ENCODE measurements around the gene SYNE2.
A peak's percentile ranks its signal among the peaks of the same experiment; 100 is the strongest.
"Not testable (repeated sequence)": the region's sequence is repeated elsewhere in the genome, so short reads cannot be mapped to it uniquely, and the experiment has no call there.

Gene SYNE2

GRCh38 chr14:64092338-64092737 lies 239.5 kb downstream of the SYNE2 start:
- no peak for DNase-seq

GRCh38 chr14:64092940-64093339 lies 240.1 kb downstream of the SYNE2 start:
- DNase-seq, result no peak

- no peak for DNase-seq
Measured at GRCh38 chr14:64095620-64096019, 242.8 kb downstream of the SYNE2 start.

GRCh38 chr14:64098120-64098519 lies 245.3 kb downstream of the SYNE2 start:
- DNase-seq, result no peak

- no peak for DNase-seq
Measured at GRCh38 chr14:64107438-64107837, 254.6 kb downstream of the SYNE2 start.

- DNase-seq, result no peak
Measured at GRCh38 chr14:64109819-64110554, 257.2 kb downstream of the SYNE2 start.

- no peak for DNase-seq
Measured at GRCh38 chr14:64110802-64111201, 258.0 kb downstream of the SYNE2 start.

GRCh38 chr14:64112867-64113678 lies 260.3 kb downstream of the SYNE2 start:
- peak; percentile 50 for DNase-seq

GRCh38 chr14:64114166-64114565 lies 261.4 kb downstream of the SYNE2 start:
- DNase-seq, result no peak

- no peak for DNase-seq
Measured at GRCh38 chr14:64114796-64115195, 262.0 kb downstream of the SYNE2 start.

GRCh38 chr14:64115401-64115800 lies 262.6 kb downstream of the SYNE2 start:
- DNase-seq, result no peak

GRCh38 chr14:64117671-64118402 lies 265.0 kb downstream of the SYNE2 start:
- DNase-seq, result no peak

- not testable (repeated sequence) for DNase-seq
Measured at GRCh38 chr14:64118403-64118742, 265.6 kb downstream of the SYNE2 start.

GRCh38 chr14:64118892-64119291 lies 266.1 kb downstream of the SYNE2 start:
- DNase-seq, result no peak

- DNase-seq, result no peak
Measured at GRCh38 chr14:64119500-64119899, 266.7 kb downstream of the SYNE2 start.

- DNase-seq, result no peak
Measured at GRCh38 chr14:64119980-64120379, 267.2 kb downstream of the SYNE2 start.

GRCh38 chr14:64123241-64123822 lies 270.5 kb downstream of the SYNE2 start:
- DNase-seq, result no peak

GRCh38 chr14:64125270-64125669 lies 272.5 kb downstream of the SYNE2 start:
- no peak for DNase-seq

- DNase-seq, result no peak
Measured at GRCh38 chr14:64126548-64126947, 273.7 kb downstream of the SYNE2 start.

GRCh38 chr14:64137657-64138290 lies 285.0 kb downstream of the SYNE2 start:
- DNase-seq, result no peak

- no peak for DNase-seq
Measured at GRCh38 chr14:64147126-64147790, 294.5 kb downstream of the SYNE2 start.

GRCh38 chr14:64149921-64150320 lies 297.1 kb downstream of the SYNE2 start:
- DNase-seq, result no peak
